ENCODE results near the gene THOP1.
"Not testable (repeated sequence)": the region's sequence is repeated elsewhere in the genome, so short reads cannot be mapped to it uniquely, and the experiment has no call there.

THOP1 gene

DNA sequence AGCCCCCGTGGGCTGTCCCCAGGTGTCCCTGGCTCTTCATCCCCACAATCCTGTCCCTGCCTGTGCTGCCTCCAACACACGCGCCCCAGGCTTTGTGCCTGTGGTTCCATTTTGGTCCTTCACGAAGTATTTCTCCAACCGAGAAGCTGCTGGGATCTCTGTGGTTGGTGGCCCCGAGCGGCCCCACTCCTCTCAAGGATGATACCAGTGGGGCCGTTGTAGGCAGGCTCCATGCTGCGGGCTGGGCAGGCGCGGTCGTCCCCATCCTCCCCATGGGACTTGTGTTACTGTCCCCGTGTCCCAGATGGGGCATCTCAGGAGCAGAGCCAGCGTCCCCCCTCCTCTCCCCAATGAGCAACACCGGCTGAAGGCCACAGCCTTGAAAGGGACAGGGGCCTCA lies 30.6 kb downstream of the THOP1 start:
- Histone ChIP-seq H3K27ac (ENCODE audit: low read depth, low read length, poor library complexity, severe bottlenecking) (no peak overlapping the region), H3K4me1 (ENCODE audit: insufficient read depth, low read length, severe bottlenecking) (peaks cover 4% of the 10 kb centered on the region), H3K27me3 (ENCODE audit: insufficient read depth, low read length) (no peaks in the 10 kb centered on the region), H3K79me2 (ENCODE audit: insufficient read depth, low read length) (no peaks in the 10 kb centered on the region), H3K9ac (ENCODE audit: low read length) (no peak overlapping the region), H3K9me3 (ENCODE audit: low read length) (no peaks in the 10 kb centered on the region), H2AFZ (ENCODE audit: low read length) (no peak overlapping the region), H3K4me2 (ENCODE audit: low read length) (no peak overlapping the region), H4K20me1 (ENCODE audit: insufficient read depth, low read length) (no peaks in the 10 kb centered on the region), H3K36me3 (ENCODE audit: insufficient read depth, low read length) (peaks cover 42% of the 10 kb centered on the region), H3F3A (ENCODE audit: insufficient read depth, low read length) (no peaks in the 10 kb centered on the region), H3K9me2 (ENCODE audit: low read depth, low read length) (no peaks in the 10 kb centered on the region), H3K4me3 (ENCODE audit: low read depth, low read length, poor library complexity, severe bottlenecking) (no peak overlapping the region)
- TF ChIP-seq EZH2 (IDR thresholded peaks at IDR 0.05; ENCODE audit: borderline replicate concordance, low read length) (no peak), CTCF (IDR thresholded peaks at IDR 0.05; ENCODE audit: low read length) (no peak)

- Histone ChIP-seq H3F3A (ENCODE audit: insufficient read depth, low read length) (no peaks in the 10 kb centered on the region), H3K4me3 (ENCODE audit: low read depth, low read length, poor library complexity, severe bottlenecking) (no peak overlapping the region), H3K36me3 (ENCODE audit: insufficient read depth, low read length) (peaks cover 35% of the 10 kb centered on the region), H3K27me3 (ENCODE audit: insufficient read depth, low read length) (no peaks in the 10 kb centered on the region), H3K27ac (ENCODE audit: low read depth, low read length, poor library complexity, severe bottlenecking) (no peak overlapping the region), H3K9me3 (ENCODE audit: low read length) (no peaks in the 10 kb centered on the region), H2AFZ (ENCODE audit: low read length) (no peak overlapping the region), H3K79me2 (ENCODE audit: insufficient read depth, low read length) (no peaks in the 10 kb centered on the region), H3K4me2 (ENCODE audit: low read length) (no peak overlapping the region), H4K20me1 (ENCODE audit: insufficient read depth, low read length) (no peaks in the 10 kb centered on the region), H3K9me2 (ENCODE audit: low read depth, low read length) (no peaks in the 10 kb centered on the region), H3K9ac (ENCODE audit: low read length) (no peak overlapping the region), H3K4me1 (ENCODE audit: insufficient read depth, low read length, severe bottlenecking) (peaks cover 4% of the 10 kb centered on the region)
- no peak for TF ChIP-seq CTCF (IDR thresholded peaks at IDR 0.05; ENCODE audit: low read length)
- TF ChIP-seq EZH2 (IDR thresholded peaks at IDR 0.05; ENCODE audit: borderline replicate concordance, low read length) = no peak
Observed at GRCh38 chr19:2816641-2817040, 31.3 kb downstream of the THOP1 start.

DNA sequence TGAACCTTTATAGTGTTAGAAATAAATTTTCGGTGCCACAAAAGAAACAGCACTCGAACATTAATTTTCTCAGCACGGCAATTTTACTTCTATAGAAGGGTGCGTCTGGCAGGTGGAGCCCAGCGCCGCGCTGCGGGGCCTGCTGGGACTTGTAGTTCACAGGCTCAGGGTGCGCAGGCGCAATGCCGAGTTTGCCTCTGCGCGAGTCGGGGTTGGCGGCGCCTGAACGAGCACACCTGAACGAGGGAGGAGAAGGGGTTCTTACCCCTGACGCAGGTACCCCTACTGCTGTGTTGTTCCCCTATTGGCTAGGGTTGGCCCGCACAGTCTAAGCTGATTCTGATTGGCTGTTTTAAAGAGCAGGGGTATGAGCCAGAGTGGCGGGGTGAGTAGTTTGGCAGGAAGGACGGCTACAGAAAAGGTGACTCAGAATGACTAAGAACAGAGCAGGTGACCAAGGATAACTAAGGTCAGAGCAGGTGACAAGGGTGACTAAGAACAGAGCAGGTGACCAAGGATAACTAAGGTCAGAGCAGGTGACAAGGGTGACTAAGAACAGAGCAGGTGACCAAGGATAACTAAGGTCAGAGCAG lies 32.0 kb downstream of the THOP1 start:
- H3K4me1 ChIP-seq (ENCODE audit: insufficient read depth, low read length, severe bottlenecking); H3K27me3 ChIP-seq (ENCODE audit: insufficient read depth, low read length); H3K4me2 ChIP-seq (ENCODE audit: low read length); H3K9ac ChIP-seq (ENCODE audit: low read length); H2AFZ ChIP-seq (ENCODE audit: low read length); H3K27ac ChIP-seq (ENCODE audit: low read depth, low read length, poor library complexity, severe bottlenecking); H3K79me2 ChIP-seq (ENCODE audit: insufficient read depth, low read length); H3K9me3 ChIP-seq (ENCODE audit: low read length); H3K4me3 ChIP-seq (ENCODE audit: low read depth, low read length, poor library complexity, severe bottlenecking); H3K9me2 ChIP-seq (ENCODE audit: low read depth, low read length); H3F3A ChIP-seq (ENCODE audit: insufficient read depth, low read length); H4K20me1 ChIP-seq (ENCODE audit: insufficient read depth, low read length): not testable (repeated sequence)
- H3K36me3 ChIP-seq (ENCODE audit: insufficient read depth, low read length) = peaks cover 29% of the 10 kb centered on the region

- no peaks in the 10 kb centered on the region for H4K20me1 ChIP-seq (ENCODE audit: insufficient read depth, low read length)
- peak within 1 kb of the TSS; percentile 86 for H3K4me2 ChIP-seq (ENCODE audit: low read length)
- no peak within 1 kb of the TSS for H2AFZ ChIP-seq (ENCODE audit: low read length)
- H3K4me3 ChIP-seq (ENCODE audit: low read depth, low read length, poor library complexity, severe bottlenecking) = peak within 1 kb of the TSS; percentile 77
- TF ChIP-seq EZH2 (IDR thresholded peaks at IDR 0.05; ENCODE audit: borderline replicate concordance, low read length) (no peak), CTCF (IDR thresholded peaks at IDR 0.05; ENCODE audit: low read length) (peak; percentile 87)
- H3K4me1 ChIP-seq (ENCODE audit: insufficient read depth, low read length, severe bottlenecking) = peaks cover 4% of the 10 kb centered on the region
- H3F3A ChIP-seq (ENCODE audit: insufficient read depth, low read length) = no peaks in the 10 kb centered on the region
- H3K27ac ChIP-seq (ENCODE audit: low read depth, low read length, poor library complexity, severe bottlenecking) = no peak within 1 kb of the TSS
- no peaks in the 10 kb centered on the region for H3K9me3 ChIP-seq (ENCODE audit: low read length)
- H3K27me3 ChIP-seq (ENCODE audit: insufficient read depth, low read length) = no peaks in the 10 kb centered on the region
- no peaks in the 10 kb centered on the region for H3K9me2 ChIP-seq (ENCODE audit: low read depth, low read length)
- H3K9ac ChIP-seq (ENCODE audit: low read length) = peak within 1 kb of the TSS; percentile 74
- peaks cover 7% of the 10 kb centered on the region for H3K36me3 ChIP-seq (ENCODE audit: insufficient read depth, low read length)
- no peaks in the 10 kb centered on the region for H3K79me2 ChIP-seq (ENCODE audit: insufficient read depth, low read length)
Observed at GRCh38 chr19:2819540-2820111, 34.3 kb downstream of the THOP1 start, which contains the start of gene ZNF554. Gene ZNF554, plus strand, starts transcription at chr19:2819868. Its CDS starts 204 bp downstream, at chr19:2820072.
